Ascending aorta (tissue), 2 donors: ENCODE results near the gene SLC6A4. TPM values are rescaled to one million over a fixed set of nuclear protein-coding genes. Genes with fewer than 3 reads are reported as not detected.

Experiments used
- DNase-seq, 2 donors: peaks; one replicate each; pipeline ENCODE4 v3.0.0-alpha.2; 2019; ENCODE audit warnings: low spot score in 2 of 2
- H3K27ac ChIP-seq, 2 donors: fragments of 200-600 bp; sonication (generic); one replicate each; pipeline ENCODE4 v1.5.1; 2016 to 2017; ENCODE audit warnings: mild to moderate bottlenecking in 1 of 2
- H3K27me3 ChIP-seq: fragments of 200-600 bp; sonication (generic); one replicate; pipeline ENCODE4 v1.5.1; 2017
- H3K36me3 ChIP-seq, 2 donors: fragments of 200-600 bp; sonication (generic); one replicate each; pipeline ENCODE4 v1.5.1; 2016
- H3K4me1 ChIP-seq, 2 donors: fragments of 200-600 bp; sonication (generic); one replicate each; pipeline ENCODE4 v1.5.1; 2016 to 2017; ENCODE audit warnings: mild to moderate bottlenecking in 1 of 2
- H3K4me3 ChIP-seq, 2 donors: fragments of 200-600 bp; sonication (generic); one replicate each; pipeline ENCODE4 v1.5.1; 2016 to 2017; ENCODE audit warnings: mild to moderate bottlenecking in 1 of 2
- H3K9me3 ChIP-seq, 2 donors: fragments of 200-600 bp; sonication (generic); one replicate each; pipeline ENCODE4 v1.5.1; 2016
- intact Hi-C: fragments of 100-400 bp; cut with DNase I; formaldehyde crosslinking; loops from one replicate; pipeline ENCODE4 v1.15.1; 2023
- total RNA-seq: library from RNA; depleted of rRNA; stranded (reverse); fragments of >200 nt; gene quantifications from one replicate; pipeline ENCODE4 v1.1.0, GENCODE V29; 2016
- TF ChIP-seq, protein P1 (sequence below), 3 experiments: fragments of 200-600 bp in 2 of 3; fragments of 450-650 bp in 1 of 3; sonication (generic) in 2 of 3; IDR thresholded peaks; one replicate each; pipeline ENCODE4 v1.5.1; 2016 to 2019; ENCODE audit warnings: antibody characterized with exemption in 3 of 3, mild to moderate bottlenecking in 1 of 3, moderate library complexity in 1 of 3

The SLC6A4 gene
- total RNA-seq, 1 donor from 2014 or later, result 0.85 TPM

DNA sequence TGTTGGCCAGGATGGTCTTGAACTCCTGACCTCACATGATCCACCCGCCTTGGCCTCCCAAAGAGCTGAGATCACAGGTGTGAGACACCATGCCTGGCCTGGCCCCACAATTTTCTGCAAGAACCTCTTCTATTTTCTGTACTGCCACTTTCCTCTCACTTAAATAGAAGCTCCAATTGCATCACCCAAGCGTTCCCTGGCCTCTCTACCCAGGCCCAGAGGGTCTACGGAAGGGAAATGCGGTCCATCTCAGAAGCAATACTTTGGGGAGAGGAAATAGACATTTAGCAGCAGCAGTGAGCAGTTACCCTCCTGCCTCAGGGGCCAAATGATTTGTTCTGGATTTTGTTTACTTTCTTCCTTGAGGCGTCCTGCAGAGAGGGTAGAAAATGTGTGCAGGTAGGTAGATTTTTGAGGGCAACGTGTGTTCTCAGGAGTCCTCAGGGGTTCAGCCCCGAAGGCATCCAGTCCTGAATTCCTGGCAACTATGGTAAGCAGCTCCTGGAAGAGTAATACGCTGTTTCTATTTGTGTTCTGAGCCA is 11.0 kb downstream of the SLC6A4 start:
- no peak for DNase-seq
- Histone ChIP-seq H3K9me3 (no peaks in the 10 kb centered on the region), H3K4me1 (no peaks in the 10 kb centered on the region), H3K27me3 (no peaks in the 10 kb centered on the region), H3K27ac (no peak overlapping the region), H3K4me3 (no peak overlapping the region), H3K36me3 (no peaks in the 10 kb centered on the region)
- intact Hi-C loops, result no loop called here
- TF ChIP-seq, protein P1, sequence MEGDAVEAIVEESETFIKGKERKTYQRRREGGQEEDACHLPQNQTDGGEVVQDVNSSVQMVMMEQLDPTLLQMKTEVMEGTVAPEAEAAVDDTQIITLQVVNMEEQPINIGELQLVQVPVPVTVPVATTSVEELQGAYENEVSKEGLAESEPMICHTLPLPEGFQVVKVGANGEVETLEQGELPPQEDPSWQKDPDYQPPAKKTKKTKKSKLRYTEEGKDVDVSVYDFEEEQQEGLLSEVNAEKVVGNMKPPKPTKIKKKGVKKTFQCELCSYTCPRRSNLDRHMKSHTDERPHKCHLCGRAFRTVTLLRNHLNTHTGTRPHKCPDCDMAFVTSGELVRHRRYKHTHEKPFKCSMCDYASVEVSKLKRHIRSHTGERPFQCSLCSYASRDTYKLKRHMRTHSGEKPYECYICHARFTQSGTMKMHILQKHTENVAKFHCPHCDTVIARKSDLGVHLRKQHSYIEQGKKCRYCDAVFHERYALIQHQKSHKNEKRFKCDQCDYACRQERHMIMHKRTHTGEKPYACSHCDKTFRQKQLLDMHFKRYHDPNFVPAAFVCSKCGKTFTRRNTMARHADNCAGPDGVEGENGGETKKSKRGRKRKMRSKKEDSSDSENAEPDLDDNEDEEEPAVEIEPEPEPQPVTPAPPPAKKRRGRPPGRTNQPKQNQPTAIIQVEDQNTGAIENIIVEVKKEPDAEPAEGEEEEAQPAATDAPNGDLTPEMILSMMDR (IDR thresholded peaks at IDR 0.05), result no peak

DNA sequence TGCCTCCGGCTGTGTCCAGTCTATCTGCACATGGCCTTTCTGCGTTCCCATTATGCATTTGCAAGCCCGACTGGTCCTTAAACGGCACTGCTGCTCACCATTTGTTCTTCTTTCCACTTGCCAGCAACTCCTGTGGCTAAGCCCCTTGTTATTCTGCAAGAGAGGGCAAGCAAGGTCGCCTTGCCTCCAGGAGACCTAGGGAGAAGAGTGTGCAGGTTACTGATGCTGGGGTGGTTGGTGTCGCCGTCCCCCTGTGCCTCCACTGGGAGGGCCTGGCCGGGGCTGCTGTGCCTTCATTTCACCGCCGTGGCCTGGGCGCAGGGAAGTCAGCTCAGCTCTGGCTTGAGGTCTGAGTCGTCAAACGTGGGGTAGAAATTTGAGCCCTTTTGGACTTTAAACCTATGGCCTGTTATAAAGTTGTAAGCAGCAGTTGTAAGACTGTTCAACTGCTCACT is 12.7 kb downstream of the SLC6A4 start:
- Histone ChIP-seq H3K27ac (no peak overlapping the region), H3K36me3 (no peaks in the 10 kb centered on the region), H3K4me1 (no peaks in the 10 kb centered on the region), H3K9me3 (no peaks in the 10 kb centered on the region), H3K4me3 (no peak overlapping the region), H3K27me3 (no peaks in the 10 kb centered on the region)
- intact Hi-C loops, result no loop called here
- TF ChIP-seq, protein P1 (IDR thresholded peaks at IDR 0.05), result no peak
- DNase-seq, result peak in 1 of 2 donors; percentile 35

DNA sequence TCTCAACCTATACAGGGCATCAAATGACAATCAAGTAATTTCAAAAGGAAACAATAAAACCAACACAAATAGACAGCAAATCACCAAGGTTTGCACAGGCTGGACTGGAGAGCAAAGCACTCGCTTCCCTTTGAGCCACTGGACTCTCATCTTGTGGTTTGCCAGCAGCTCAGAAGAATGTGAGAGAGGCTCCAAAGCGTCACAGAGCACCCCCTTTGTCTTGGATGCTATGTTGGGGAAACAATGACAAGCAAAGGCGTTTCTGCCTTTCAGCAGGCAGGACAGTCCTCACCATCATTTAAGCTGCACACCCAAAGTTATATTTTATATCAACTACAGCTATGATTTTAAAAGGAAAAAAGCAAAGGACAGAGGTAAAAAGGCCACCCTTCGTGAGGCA is 13.2 kb downstream of the SLC6A4 start:
- no peaks in the 10 kb centered on the region for H3K9me3 ChIP-seq
- no peak for DNase-seq
- H3K27ac ChIP-seq, result no peak overlapping the region
- intact Hi-C loops, result no loop called here
- H3K4me3 ChIP-seq, result no peak overlapping the region
- TF ChIP-seq, protein P1 (IDR thresholded peaks at IDR 0.05), result no peak
- no peaks in the 10 kb centered on the region for H3K4me1 ChIP-seq
- no peaks in the 10 kb centered on the region for H3K27me3 ChIP-seq
- H3K36me3 ChIP-seq, result no peaks in the 10 kb centered on the region

DNA sequence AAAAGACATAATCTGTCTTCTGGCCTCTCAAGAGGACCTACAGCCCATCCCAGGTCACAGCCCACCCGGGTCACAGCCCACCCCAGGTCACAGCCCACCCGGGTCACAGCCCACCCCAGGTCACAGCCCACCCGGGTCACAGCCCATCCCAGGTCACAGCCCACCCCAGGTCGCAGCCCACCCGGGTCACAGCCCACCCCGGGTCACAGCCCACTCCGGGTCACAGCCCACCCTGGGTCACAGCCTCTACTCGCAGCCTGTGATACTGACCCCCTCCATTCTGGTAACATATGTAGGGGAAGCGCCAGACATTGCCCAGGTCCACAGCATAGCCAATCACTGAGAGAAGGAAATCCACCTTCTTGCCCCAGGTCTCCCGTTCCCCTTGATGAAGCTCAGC is 14.2 kb downstream of the SLC6A4 start:
- H3K36me3 ChIP-seq, result no peaks in the 10 kb centered on the region

DNA sequence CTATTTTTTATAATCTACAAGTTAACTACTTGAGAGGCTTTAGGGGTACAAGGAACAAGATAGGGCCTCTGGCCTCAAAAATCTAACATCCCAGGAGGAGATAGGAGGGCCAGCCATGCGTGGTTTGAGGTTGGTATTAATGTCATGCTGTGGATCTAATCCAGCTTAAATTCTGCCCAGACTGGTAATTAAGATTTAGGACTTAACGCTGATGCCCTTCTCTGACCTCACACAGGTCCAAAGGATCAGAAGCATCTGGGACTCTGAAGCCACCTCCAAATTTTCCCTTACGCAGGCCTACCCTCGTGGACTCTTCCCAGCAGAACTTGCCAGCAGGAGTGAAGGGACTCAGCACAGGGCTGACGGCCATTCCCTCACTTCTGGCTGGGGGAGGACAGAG is 15.1 kb downstream of the SLC6A4 start:
- no peaks in the 10 kb centered on the region for H3K9me3 ChIP-seq
- H3K4me1 ChIP-seq, result no peaks in the 10 kb centered on the region
- H3K4me3 ChIP-seq, result no peak overlapping the region
- H3K27ac ChIP-seq, result no peak overlapping the region
- no peaks in the 10 kb centered on the region for H3K27me3 ChIP-seq
- TF ChIP-seq, protein P1 (IDR thresholded peaks at IDR 0.05), result no peak
- intact Hi-C loops, result no loop called here
- DNase-seq, result no peak
- no peaks in the 10 kb centered on the region for H3K36me3 ChIP-seq

More for the DNA sequence above, 14.2 kb downstream of the SLC6A4 start:
- Histone ChIP-seq H3K27ac (no peak overlapping the region), H3K4me3 (no peak overlapping the region), H3K27me3 (no peaks in the 10 kb centered on the region), H3K9me3 (no peaks in the 10 kb centered on the region), H3K4me1 (no peaks in the 10 kb centered on the region)
- no peak for DNase-seq
- TF ChIP-seq, protein P1 (IDR thresholded peaks at IDR 0.05), result no peak
- intact Hi-C loops, result no loop called here

DNA sequence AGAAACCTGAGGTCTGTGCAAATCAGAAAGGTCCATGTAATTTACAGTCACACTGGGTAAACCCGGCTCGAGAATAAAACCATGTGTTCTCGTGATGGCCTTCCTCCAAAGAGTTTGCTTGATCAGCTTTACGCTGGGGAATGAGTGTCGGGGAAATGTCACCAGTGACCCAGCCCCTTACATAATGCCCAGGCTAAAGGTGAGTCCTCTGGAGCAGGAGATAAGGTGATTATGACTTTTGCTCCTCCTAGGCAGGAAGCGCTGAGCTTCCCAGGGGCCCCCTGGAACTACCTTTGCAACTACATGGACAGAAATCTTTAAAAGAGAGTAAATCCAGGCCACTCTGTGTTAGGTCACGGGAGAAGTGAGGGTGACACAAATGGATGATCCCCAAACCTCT is 15.7 kb downstream of the SLC6A4 start:
- TF ChIP-seq, protein P1 (IDR thresholded peaks at IDR 0.05), result no peak
- H3K9me3 ChIP-seq, result no peaks in the 10 kb centered on the region
- intact Hi-C loops, result no loop called here
- no peak for DNase-seq
- H3K4me3 ChIP-seq, result no peak overlapping the region
- no peaks in the 10 kb centered on the region for H3K4me1 ChIP-seq
- H3K36me3 ChIP-seq, result no peaks in the 10 kb centered on the region
- H3K27ac ChIP-seq, result no peak overlapping the region
- H3K27me3 ChIP-seq, result no peaks in the 10 kb centered on the region
